ENCODE measurements around the gene AKAP6.

Gene AKAP6

GRCh38 chr14:32473464-32473855 lies 144.4 kb downstream of the AKAP6 start:
- DNase-seq (ENCODE audit: low read depth): peak; percentile 81
- H3K4me3 ChIP-seq (ENCODE audit: low read depth, low read length): no peak overlapping the region
- no peak for TF ChIP-seq CTCF (IDR thresholded peaks at IDR 0.05; ENCODE audit: control insufficient read depth, extremely low read depth, insufficient read depth)

- no peak for TF ChIP-seq CTCF (IDR thresholded peaks at IDR 0.05; ENCODE audit: control insufficient read depth, extremely low read depth, insufficient read depth)
- DNase-seq (ENCODE audit: low read depth): no peak
These were observed 145.5 kb downstream of the AKAP6 start for GRCh38 chr14:32474478-32475195.

GRCh38 chr14:32476532-32476931 lies 147.4 kb downstream of the AKAP6 start:
- TF ChIP-seq CTCF (IDR thresholded peaks at IDR 0.05; ENCODE audit: control insufficient read depth, extremely low read depth, insufficient read depth): no peak
- H3K4me3 ChIP-seq (ENCODE audit: low read depth, low read length): no peak overlapping the region
- DNase-seq (ENCODE audit: low read depth): no peak

More at GRCh38 chr14:32474478-32475195, 145.5 kb downstream of the AKAP6 start:
- no peak overlapping the region for H3K4me3 ChIP-seq (ENCODE audit: low read depth, low read length)

GRCh38 chr14:32477396-32477795 lies 148.3 kb downstream of the AKAP6 start:
- TF ChIP-seq CTCF (IDR thresholded peaks at IDR 0.05; ENCODE audit: control insufficient read depth, extremely low read depth, insufficient read depth): no peak
- no peak overlapping the region for H3K4me3 ChIP-seq (ENCODE audit: low read depth, low read length)
- DNase-seq (ENCODE audit: low read depth): no peak

- DNase-seq (ENCODE audit: low read depth): no peak
- no peak for TF ChIP-seq CTCF (IDR thresholded peaks at IDR 0.05; ENCODE audit: control insufficient read depth, extremely low read depth, insufficient read depth)
- no peak overlapping the region for H3K4me3 ChIP-seq (ENCODE audit: low read depth, low read length)
These were observed 149.0 kb downstream of the AKAP6 start for GRCh38 chr14:32478050-32478449.

- no peak for TF ChIP-seq CTCF (IDR thresholded peaks at IDR 0.05; ENCODE audit: control insufficient read depth, extremely low read depth, insufficient read depth)
- no peak for DNase-seq (ENCODE audit: low read depth)
These were observed 151.2 kb downstream of the AKAP6 start for GRCh38 chr14:32480337-32480736.

GRCh38 chr14:32481707-32482106 lies 152.6 kb downstream of the AKAP6 start:
- no peak overlapping the region for H3K4me3 ChIP-seq (ENCODE audit: low read depth, low read length)
- TF ChIP-seq CTCF (IDR thresholded peaks at IDR 0.05; ENCODE audit: control insufficient read depth, extremely low read depth, insufficient read depth): no peak
- no peak for DNase-seq (ENCODE audit: low read depth)

More at GRCh38 chr14:32480337-32480736, 151.2 kb downstream of the AKAP6 start:
- H3K4me3 ChIP-seq (ENCODE audit: low read depth, low read length): no peak overlapping the region
